ENCODE data around the gene HELT. TPM values are rescaled to one million over a fixed set of nuclear protein-coding genes. Genes with fewer than 3 reads are reported as not detected.

Gene HELT
- not detected in 5 replicates for total RNA-seq (2022; extraction: Qiagen RNA extraction; ENCODE audit: low read depth)

GRCh38 chr4:185017964-185018772 is at the start of gene HELT:
TSS of gene HELT (plus strand) at chr4:185018490. CDS start at chr4:185018929, 439 bp downstream.

Other genes with a start within 250 kb of the HELT start
- 11.4 to 13.5 TPM (median 12.1 TPM) in 5 replicates for gene ACSL1, start 192.5 kb upstream of the HELT start, total RNA-seq (2022; extraction: Qiagen RNA extraction; ENCODE audit: low read depth)
- 12.1 to 15.6 TPM (median 14.2 TPM) in 5 replicates for gene SLC25A4, start 124.8 kb downstream of the HELT start, total RNA-seq (2022; extraction: Qiagen RNA extraction; ENCODE audit: low read depth)
- gene CFAP97, start 185.5 kb downstream of the HELT start, total RNA-seq (2022; extraction: Qiagen RNA extraction; ENCODE audit: low read depth) = 11.2 to 16.9 TPM (median 14.0 TPM) in 5 replicates
- 7.3 to 9.2 TPM (median 8.6 TPM) in 5 replicates for gene SNX25, start 191.1 kb downstream of the HELT start, total RNA-seq (2022; extraction: Qiagen RNA extraction; ENCODE audit: low read depth)

Data from A549 treated with DMSO at 1 μM for 4 hours (cell line).